NCI-H2227 (cell line): ENCODE measurements around the gene HAGHL.
"Not testable (repeated sequence)": the region's sequence is repeated elsewhere in the genome, so short reads cannot be mapped to it uniquely, and the experiment has no call there.

ENCODE experiments used
- DNase-seq: peaks from one replicate; lab custom pipeline; 2025; ENCODE audit not compliant: unreplicated experiment; lab: John Stamatoyannopoulos, UW

Gene HAGHL

GRCh38 chr16:687499-687898, 39.4 kb upstream of the HAGHL start:
- no peak for DNase-seq

GRCh38 chr16:689175-689897, 37.6 kb upstream of the HAGHL start:
- DNase-seq, result no peak

- not testable (repeated sequence) for DNase-seq
Measured at GRCh38 chr16:691242-691641, 35.7 kb upstream of the HAGHL start.

- no peak for DNase-seq
Measured at GRCh38 chr16:692356-693108, 34.4 kb upstream of the HAGHL start.

GRCh38 chr16:693364-693763, 33.5 kb upstream of the HAGHL start:
- DNase-seq, result no peak

GRCh38 chr16:693766-694165, 33.1 kb upstream of the HAGHL start:
- no peak for DNase-seq

GRCh38 chr16:694187-694862, 32.6 kb upstream of the HAGHL start:
- DNase-seq, result no peak

GRCh38 chr16:694863-695354, 32.0 kb upstream of the HAGHL start:
- no peak for DNase-seq

GRCh38 chr16:695355-696089, 31.4 kb upstream of the HAGHL start:
- no peak for DNase-seq

GRCh38 chr16:698911-699671, 27.8 kb upstream of the HAGHL start:
- no peak for DNase-seq

- no peak for DNase-seq
Measured at GRCh38 chr16:700684-701584, 26.0 kb upstream of the HAGHL start.

GRCh38 chr16:702341-702740, 24.6 kb upstream of the HAGHL start:
- DNase-seq, result no peak

GRCh38 chr16:703406-703805, 23.5 kb upstream of the HAGHL start:
- no peak for DNase-seq

- DNase-seq, result no peak
Measured at GRCh38 chr16:704047-704446, 22.9 kb upstream of the HAGHL start.

- DNase-seq, result peak; percentile 40
Measured at GRCh38 chr16:704552-705380, 22.1 kb upstream of the HAGHL start.

- peak; percentile 94 for DNase-seq
Measured at GRCh38 chr16:705431-706188, 21.3 kb upstream of the HAGHL start, which contains the start of gene FBXL16. TSS of gene FBXL16 (minus strand) at chr16:705801. CDS start at chr16:697405, 8,396 bp downstream.

GRCh38 chr16:706189-707061, 20.5 kb upstream of the HAGHL start:
- peak; percentile 47 for DNase-seq
